Measurements from ENCODE around the gene PPM1J.

DNA sequence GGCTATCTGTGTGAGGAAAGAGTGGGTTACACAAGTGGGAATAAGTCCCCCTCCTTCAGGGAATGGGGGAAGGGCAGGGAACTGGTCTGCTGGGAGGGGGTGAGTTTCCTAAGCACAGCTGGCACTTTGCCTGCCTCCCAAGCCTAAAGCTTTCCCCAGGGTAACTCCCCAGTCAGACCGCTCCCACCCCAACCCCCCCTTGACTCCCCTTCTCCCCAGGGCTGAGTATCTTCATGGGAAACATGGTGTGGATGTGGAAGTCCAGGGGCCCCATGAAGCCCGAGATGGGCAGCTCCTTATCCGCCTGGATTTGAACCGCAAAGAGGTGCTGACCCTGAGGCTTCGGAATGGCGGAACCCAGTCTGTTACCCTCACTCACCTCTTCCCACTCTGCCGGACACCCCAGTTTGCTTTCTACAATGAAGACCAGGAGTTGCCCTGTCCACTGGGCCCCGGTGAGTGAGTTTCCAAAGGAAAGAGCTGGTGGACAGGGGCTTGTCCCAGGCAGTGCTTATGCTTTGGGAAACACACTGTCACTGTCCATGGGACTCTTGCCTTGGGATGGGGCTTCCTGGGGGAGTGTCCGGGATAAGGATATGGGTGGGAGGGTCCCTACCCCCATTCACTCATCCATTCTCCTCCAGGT lies 25.8 kb downstream of the PPM1J start:
- TF ChIP-seq, protein P1, sequence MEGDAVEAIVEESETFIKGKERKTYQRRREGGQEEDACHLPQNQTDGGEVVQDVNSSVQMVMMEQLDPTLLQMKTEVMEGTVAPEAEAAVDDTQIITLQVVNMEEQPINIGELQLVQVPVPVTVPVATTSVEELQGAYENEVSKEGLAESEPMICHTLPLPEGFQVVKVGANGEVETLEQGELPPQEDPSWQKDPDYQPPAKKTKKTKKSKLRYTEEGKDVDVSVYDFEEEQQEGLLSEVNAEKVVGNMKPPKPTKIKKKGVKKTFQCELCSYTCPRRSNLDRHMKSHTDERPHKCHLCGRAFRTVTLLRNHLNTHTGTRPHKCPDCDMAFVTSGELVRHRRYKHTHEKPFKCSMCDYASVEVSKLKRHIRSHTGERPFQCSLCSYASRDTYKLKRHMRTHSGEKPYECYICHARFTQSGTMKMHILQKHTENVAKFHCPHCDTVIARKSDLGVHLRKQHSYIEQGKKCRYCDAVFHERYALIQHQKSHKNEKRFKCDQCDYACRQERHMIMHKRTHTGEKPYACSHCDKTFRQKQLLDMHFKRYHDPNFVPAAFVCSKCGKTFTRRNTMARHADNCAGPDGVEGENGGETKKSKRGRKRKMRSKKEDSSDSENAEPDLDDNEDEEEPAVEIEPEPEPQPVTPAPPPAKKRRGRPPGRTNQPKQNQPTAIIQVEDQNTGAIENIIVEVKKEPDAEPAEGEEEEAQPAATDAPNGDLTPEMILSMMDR (conservative IDR thresholded peaks at IDR 0.05 in 1 of 2, IDR thresholded peaks at IDR 0.05 in 1 of 2; ENCODE audit: low read depth in 1 of 2, low read length in 2 of 2) = no peak
- no peak for TF ChIP-seq EZH2 (IDR thresholded peaks at IDR 0.05; ENCODE audit: low read length, missing control alignments)

All from fibroblast of lung (primary cell).